HFF-Myc (cell line): Measurements from ENCODE around the gene IMPA2.

Experiments used
- DNase-seq: peaks from one replicate; pipeline ENCODE4 v3.0.0-alpha.2; 2011; ENCODE audit warnings: low read depth; ENCODE audit errors: extremely low read depth
- H3K4me3 ChIP-seq: replicated peaks from 2 replicates; pipeline ENCODE4 v1.5.1; 2011; ENCODE audit warnings: low read depth, mild to moderate bottlenecking, control low read depth, low read length
- TF ChIP-seq, protein P1 (sequence below): IDR thresholded peaks from 2 replicates; pipeline ENCODE4 v1.5.1; 2012; ENCODE audit warnings: mild to moderate bottlenecking, low read depth, low read length, control low read depth; ENCODE audit errors: missing control alignments

The IMPA2 gene

GRCh38 chr18:12056034-12056883 lies 75.0 kb downstream of the IMPA2 start:
- TF ChIP-seq, protein P1, sequence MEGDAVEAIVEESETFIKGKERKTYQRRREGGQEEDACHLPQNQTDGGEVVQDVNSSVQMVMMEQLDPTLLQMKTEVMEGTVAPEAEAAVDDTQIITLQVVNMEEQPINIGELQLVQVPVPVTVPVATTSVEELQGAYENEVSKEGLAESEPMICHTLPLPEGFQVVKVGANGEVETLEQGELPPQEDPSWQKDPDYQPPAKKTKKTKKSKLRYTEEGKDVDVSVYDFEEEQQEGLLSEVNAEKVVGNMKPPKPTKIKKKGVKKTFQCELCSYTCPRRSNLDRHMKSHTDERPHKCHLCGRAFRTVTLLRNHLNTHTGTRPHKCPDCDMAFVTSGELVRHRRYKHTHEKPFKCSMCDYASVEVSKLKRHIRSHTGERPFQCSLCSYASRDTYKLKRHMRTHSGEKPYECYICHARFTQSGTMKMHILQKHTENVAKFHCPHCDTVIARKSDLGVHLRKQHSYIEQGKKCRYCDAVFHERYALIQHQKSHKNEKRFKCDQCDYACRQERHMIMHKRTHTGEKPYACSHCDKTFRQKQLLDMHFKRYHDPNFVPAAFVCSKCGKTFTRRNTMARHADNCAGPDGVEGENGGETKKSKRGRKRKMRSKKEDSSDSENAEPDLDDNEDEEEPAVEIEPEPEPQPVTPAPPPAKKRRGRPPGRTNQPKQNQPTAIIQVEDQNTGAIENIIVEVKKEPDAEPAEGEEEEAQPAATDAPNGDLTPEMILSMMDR, result no peak
- DNase-seq, result no peak
- no peak overlapping the region for H3K4me3 ChIP-seq

DNA sequence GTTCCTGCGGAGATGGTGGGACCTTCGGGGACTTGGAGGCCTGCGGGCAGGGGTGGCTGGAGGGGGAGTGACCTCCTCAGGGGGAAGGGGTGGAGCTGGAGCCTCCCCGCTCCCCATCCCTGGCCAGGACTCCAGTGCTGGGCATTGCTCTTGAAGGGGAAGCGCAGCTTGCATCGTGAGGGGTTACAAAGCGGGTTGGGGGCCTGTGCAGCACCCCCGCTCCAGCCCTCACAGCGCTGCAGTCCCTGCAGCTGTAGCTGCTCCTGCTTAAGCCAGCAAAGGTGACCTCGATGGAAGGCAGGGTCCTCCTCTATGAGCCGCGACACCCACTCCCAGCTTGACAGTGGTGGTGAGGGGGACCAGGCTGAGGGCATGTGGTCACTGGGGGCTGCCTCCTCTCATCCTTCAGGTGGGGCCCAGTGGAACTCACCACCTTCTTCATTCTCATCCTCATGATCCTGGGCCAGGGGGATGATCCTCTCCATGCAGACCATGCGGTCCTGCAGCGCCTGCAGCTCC lies 75.6 kb downstream of the IMPA2 start:
- no peak for DNase-seq
- H3K4me3 ChIP-seq, result no peak overlapping the region
- TF ChIP-seq, protein P1, result no peak

DNA sequence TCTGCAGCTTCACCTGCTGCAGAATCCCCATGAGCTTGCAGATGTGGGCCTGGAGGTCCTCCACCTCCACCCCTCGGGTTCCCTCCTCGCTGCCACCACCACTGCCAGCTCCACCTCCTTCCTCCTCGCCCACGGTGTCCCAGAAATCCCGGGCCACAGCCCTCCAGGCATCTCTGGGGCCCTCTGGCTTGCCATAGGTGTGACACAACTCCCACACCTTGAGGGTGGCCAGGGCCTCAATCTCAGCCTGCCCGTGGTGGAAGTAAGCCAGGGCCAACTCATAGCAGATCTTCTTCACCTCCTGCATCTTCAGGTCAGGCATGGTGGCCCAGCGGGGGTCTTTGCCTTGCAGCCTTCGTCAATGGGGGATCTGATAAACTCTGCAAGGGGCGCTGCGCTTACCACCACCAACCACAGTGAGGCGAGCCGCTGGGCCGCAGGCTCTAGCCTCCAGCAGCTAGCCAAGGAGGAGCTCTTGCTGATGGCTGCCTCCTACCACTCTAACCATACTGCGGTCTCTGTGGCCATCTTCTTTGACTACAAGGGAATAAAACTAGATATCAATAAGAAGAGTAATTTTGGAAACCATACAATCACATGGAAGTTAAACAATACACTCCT lies 76.2 kb downstream of the IMPA2 start:
- H3K4me3 ChIP-seq, result no peak overlapping the region
- TF ChIP-seq, protein P1, result no peak
- no peak for DNase-seq

GRCh38 chr18:12059334-12060181 lies 78.3 kb downstream of the IMPA2 start:
- TF ChIP-seq, protein P1, result no peak
- no peak overlapping the region for H3K4me3 ChIP-seq
- no peak for DNase-seq

GRCh38 chr18:12060182-12060870 lies 79.0 kb downstream of the IMPA2 start:
- no peak for DNase-seq
- TF ChIP-seq, protein P1, result no peak
- H3K4me3 ChIP-seq, result no peak overlapping the region

DNA sequence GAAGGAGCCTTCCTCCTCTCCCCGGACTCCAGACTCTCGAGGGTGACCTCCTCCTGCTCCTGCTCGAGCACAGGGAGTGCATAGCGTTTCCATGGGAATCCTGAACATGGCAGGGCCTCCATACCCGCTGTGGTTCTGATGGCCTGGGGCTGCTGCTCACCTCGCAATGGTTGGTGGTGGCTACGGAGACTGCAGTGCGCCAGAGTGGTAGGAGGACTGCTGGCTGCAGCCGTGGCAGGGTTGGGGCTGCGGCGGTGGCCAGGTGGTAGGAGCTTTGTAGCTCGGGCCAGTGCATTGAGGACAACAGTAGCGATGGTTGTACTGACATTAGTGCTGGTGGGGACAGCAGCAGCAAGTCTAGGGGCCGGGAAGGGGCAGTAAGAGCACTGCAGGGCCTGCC lies 80.4 kb downstream of the IMPA2 start:
- H3K4me3 ChIP-seq, result no peak overlapping the region
- TF ChIP-seq, protein P1, result no peak
- no peak for DNase-seq
